GM20000 (cell line): Measurements from ENCODE around the gene MBD3.

Experiments used
- DNase-seq: peaks from one replicate; pipeline ENCODE4 v3.0.0; 2012; ENCODE audit warnings: low spot score
- CTCF ChIP-seq: IDR thresholded peaks from 2 replicates; pipeline ENCODE4 v1.5.1; 2012; ENCODE audit warnings: mild to moderate bottlenecking, control low read depth; ENCODE audit errors: extremely low read depth, missing control alignments

MBD3 gene

DNA sequence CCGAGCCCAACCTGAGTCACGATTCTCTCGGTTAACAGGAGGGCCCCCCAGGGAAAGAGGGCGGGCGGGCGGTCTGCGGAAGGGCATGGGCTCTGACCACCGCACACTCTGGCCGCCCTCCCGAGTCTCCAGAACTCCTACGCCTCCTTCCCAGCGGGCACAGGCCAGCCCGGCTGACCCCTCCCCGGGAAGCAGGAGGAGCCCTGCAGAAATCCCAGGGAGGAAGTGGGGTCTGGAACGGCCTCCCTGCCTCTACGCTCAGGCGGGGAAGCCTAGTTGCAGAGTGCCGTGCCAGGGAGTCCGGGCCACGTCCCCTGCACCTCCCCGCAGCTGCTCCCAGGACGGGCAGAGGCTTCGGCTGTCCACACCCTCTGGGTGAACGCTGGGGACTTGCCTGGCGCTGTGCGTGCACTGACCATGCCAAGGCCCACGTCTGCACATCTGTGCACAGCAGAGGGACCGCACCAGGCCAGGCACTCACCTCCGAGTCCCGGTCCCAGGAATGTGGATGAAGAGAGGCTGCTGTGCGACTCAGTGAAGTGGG lies 39.0 kb upstream of the MBD3 start:
- no peak for DNase-seq
- TF ChIP-seq CTCF: no peak

DNA sequence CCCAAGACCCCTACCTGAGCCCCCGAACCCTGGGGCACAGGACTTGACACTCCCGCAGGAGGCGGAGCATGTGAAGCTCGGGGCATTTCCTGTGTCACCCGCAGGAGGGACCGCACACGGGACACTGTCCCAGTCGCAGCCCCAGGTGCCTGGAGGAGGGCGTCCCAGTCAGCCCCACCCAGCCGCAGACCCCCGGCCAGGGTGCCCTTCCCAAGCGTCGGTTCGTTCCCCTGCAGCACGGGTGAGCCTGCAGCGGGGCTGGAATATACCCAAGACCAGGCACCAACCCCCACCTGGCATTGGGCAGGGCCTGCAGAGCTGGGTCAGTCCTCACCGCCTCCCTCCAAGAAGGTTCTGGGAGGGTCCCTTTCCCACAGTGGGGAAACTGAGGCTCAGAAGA lies 38.1 kb upstream of the MBD3 start:
- no peak for DNase-seq
- no peak for TF ChIP-seq CTCF

GRCh38 chr19:1630012-1630411 lies 37.3 kb upstream of the MBD3 start:
- TF ChIP-seq CTCF: no peak
- DNase-seq: no peak

DNA sequence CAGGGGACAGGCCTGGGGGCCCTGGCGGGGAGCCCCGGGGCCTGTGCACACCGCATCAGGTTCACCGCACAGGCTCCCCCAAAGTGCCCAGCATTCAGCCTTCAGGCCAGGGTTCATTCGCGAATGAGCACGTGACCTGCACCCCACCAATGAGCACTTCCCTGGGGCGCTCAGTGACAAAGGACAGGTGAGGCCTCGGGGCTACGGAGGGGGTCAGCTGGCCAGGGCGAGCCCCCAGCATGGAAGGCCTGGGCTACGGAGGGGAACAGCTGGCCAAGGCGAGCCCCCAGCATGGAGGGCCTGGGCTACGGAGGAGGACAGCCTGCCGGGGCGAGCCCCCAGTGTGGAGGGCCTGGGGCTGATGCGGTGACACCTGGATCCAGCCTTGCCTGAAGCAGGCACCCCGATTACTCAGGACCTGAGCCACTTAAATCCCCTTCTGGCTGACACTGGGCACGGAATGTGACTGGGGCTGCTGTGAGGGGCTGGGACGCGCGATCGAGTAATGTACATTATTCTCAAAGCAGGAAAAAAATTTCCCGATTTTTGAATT lies 36.7 kb upstream of the MBD3 start:
- no peak for TF ChIP-seq CTCF
- no peak for DNase-seq

DNA sequence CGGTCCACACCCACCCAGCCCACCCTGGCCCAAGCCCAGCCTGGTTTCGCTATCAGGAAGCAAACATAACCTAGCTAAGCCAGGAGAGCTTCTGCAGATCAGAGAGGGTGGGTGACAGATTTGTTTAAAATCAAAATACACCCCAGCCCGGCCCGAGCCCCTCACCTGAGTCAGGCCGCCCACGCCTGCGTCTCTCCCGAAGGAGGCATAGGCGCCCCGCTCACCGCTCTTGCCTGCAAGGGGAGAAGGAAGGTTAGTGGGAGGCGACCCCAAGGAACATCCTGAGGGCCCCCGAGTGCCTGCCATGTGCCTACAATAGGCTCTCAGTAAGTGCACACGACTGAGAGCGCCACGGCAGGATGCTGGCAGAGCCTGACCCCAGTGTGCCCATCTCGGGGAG lies 34.5 kb upstream of the MBD3 start:
- DNase-seq: no peak
- TF ChIP-seq CTCF: no peak

GRCh38 chr19:1626417-1627010 lies 33.8 kb upstream of the MBD3 start:
- TF ChIP-seq CTCF: no peak
- DNase-seq: peak; percentile 32

- peak; percentile 88 for DNase-seq
- peak; percentile 89 for TF ChIP-seq CTCF
Measured at GRCh38 chr19:1624458-1624857, 31.8 kb upstream of the MBD3 start.
